Parathyroid adenoma (tissue), 2 donors: Measurements from ENCODE around the gene ZFAND2B.
"Not testable (repeated sequence)": the region's sequence is repeated elsewhere in the genome, so short reads cannot be mapped to it uniquely, and the experiment has no call there.

Source experiments
- H2AFZ ChIP-seq: fragments of 300-600 bp; sonication (generic); one replicate; pipeline ENCODE4 v1.7.0; 2017; ENCODE audit warnings: antibody characterized with exemption, mild to moderate bottlenecking
- H3K27ac ChIP-seq: fragments of 300-600 bp; sonication (generic); one replicate; pipeline ENCODE4 v1.7.0; 2017
- H3K27me3 ChIP-seq: fragments of 300-600 bp; sonication (generic); one replicate; pipeline ENCODE4 v1.7.0; 2017; ENCODE audit warnings: low read length; ENCODE audit not compliant: control insufficient read depth, insufficient read depth
- H3K36me3 ChIP-seq: fragments of 300-600 bp; sonication (generic); one replicate; pipeline ENCODE4 v1.7.0; 2017; ENCODE audit warnings: low read length; ENCODE audit not compliant: control insufficient read depth, insufficient read depth
- H3K4me1 ChIP-seq: fragments of 300-600 bp; sonication (generic); one replicate; pipeline ENCODE4 v1.7.0; 2017; ENCODE audit warnings: control low read depth
- H3K4me2 ChIP-seq: fragments of 300-600 bp; sonication (generic); one replicate; pipeline ENCODE4 v1.7.0; 2017; ENCODE audit warnings: low read length
- H3K4me3 ChIP-seq: fragments of 300-600 bp; sonication (generic); one replicate; pipeline ENCODE4 v1.7.0; 2017; ENCODE audit warnings: low read depth, low read length
- H3K79me2 ChIP-seq: fragments of 300-600 bp; sonication (generic); one replicate; pipeline ENCODE4 v1.7.0; 2017; ENCODE audit warnings: control low read depth
- H3K9ac ChIP-seq: fragments of 300-600 bp; sonication (generic); one replicate; pipeline ENCODE4 v1.7.0; 2017; ENCODE audit warnings: mild to moderate bottlenecking
- H3K9me3 ChIP-seq: fragments of 300-600 bp; sonication (generic); one replicate; pipeline ENCODE4 v1.7.0; 2017; ENCODE audit warnings: low read length; ENCODE audit not compliant: control insufficient read depth
- CTCF ChIP-seq: fragments of 300-600 bp; sonication (generic); IDR thresholded peaks from one replicate; pipeline ENCODE4 v1.7.0; 2017; ENCODE audit warnings: antibody characterized with exemption, mild to moderate bottlenecking
- donor health status: primary hyperparathyroidism.

ZFAND2B gene

GRCh38 chr2:219253753-219254589, 47.4 kb downstream of the ZFAND2B start, which contains the start of gene TUBA4A:
TUBA4A (minus strand) TSS chr2:219253918; CDS start chr2:219253858, 60 bp downstream.
- no peaks in the 10 kb centered on the region for H3K9me3 ChIP-seq
- H3K9ac ChIP-seq: peak within 1 kb of the TSS; percentile 8
- peaks cover 2% of the 10 kb centered on the region for H3K79me2 ChIP-seq
- H3K27ac ChIP-seq: peak within 1 kb of the TSS; percentile 75
- peak within 1 kb of the TSS; percentile 97 for H3K4me2 ChIP-seq
- peaks cover 30% of the 10 kb centered on the region for H3K4me1 ChIP-seq
- peak within 1 kb of the TSS; percentile 72 for H2AFZ ChIP-seq
- no peaks in the 10 kb centered on the region for H3K36me3 ChIP-seq
- H3K4me3 ChIP-seq: peak within 1 kb of the TSS; percentile 73
- H3K27me3 ChIP-seq: no peaks in the 10 kb centered on the region
- TF ChIP-seq CTCF: peak; percentile 6

DNA sequence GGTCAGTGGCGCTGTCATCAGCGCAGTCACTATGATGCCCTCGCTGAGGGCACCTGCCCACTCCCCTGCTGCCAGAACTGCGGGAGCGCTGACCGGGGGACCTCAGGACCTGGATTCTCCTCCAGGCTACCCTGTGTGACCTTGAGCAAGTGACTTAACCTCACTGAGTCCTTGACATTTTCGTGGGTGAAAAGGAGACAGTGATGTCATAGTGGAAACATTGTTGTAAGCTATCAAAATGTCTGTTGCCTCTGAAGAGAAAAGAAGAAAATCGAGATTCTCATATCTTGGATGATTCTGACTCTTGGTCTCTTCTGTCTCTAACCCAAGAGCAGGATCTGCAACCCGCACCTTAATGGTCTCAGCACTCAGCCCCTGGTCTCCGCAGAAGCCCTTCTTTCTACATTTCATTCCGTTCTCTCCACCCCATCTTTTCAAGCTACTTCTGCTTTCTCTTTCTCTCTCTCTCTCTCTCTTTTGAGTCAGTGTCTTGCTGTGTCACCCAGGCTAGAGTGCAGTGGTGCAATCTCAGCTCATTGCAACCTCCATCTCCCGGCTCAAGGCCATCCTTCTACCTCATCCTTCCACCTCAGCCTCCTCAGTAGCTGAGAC, 48.1 kb downstream of the ZFAND2B start:
- no peak for TF ChIP-seq CTCF
- Histone ChIP-seq H3K79me2 (peaks cover 2% of the 10 kb centered on the region), H3K9me3 (no peaks in the 10 kb centered on the region), H3K27me3 (no peaks in the 10 kb centered on the region), H3K4me3 (peak overlapping the region; percentile 73), H3K4me1 (peaks cover 29% of the 10 kb centered on the region), H3K4me2 (peak overlapping the region; percentile 97), H3K36me3 (no peaks in the 10 kb centered on the region), H2AFZ (peak overlapping the region; percentile 72), H3K27ac (peak overlapping the region; percentile 75), H3K9ac (no peak overlapping the region)

DNA sequence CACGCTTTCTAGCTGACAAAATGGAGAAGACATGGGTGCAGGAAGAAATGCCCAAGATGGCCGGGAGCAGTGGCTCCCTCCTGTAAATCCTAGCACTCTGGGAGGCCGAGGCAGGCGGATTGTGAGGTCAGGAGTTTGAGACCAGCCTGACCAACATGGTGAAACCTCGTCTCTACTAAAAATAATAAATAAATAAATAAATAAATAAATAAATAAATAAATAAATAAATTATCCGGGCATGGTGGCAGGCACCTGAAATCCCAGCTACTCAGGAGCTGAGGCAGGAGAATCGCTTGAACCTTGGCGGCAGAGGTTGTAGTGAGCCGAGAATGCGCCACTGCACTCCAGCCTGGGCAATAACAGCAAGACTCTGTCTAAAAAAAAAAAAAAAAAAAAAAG, 52.4 kb downstream of the ZFAND2B start:
- not testable (repeated sequence) for H3K9me3 ChIP-seq, H3K79me2 ChIP-seq, H3K9ac ChIP-seq, H3K4me2 ChIP-seq, H2AFZ ChIP-seq, H3K4me3 ChIP-seq, H3K27me3 ChIP-seq, H3K36me3 ChIP-seq, H3K27ac ChIP-seq
- H3K4me1 ChIP-seq: peaks cover 11% of the 10 kb centered on the region
